Panc1 (cell line): ENCODE data around the gene SLC27A1. TPM values are rescaled to one million over a fixed set of nuclear protein-coding genes. Genes with fewer than 3 reads are reported as not detected.

Experiments used
- ATAC-seq: fragments of 200-7000 bp; cut with Tn5 transposase; 2 replicates; pipeline ENCODE4 v1.9.1; 2020; ENCODE audit warnings: mild to moderate bottlenecking, moderate library complexity
- BruUV-seq: library from RNA; stranded (reverse); fragments of 400-500 nt; replicated peaks from 2 replicates; lab custom pipeline; 2021; lab: Mats Ljungman, UMichigan
- CTCF ChIA-PET: fragments of 300-600 bp; sonication (Branson Sonifier 250); formaldehyde crosslinking; loops from one replicate; lab custom pipeline; 2022; ENCODE audit warnings: antibody characterized with exemption; lab: Charles Lee
- POLR2A ChIA-PET: fragments of 300-600 bp; sonication (Branson Sonifier 250); formaldehyde crosslinking; loops from one replicate; lab custom pipeline; 2022; ENCODE audit warnings: antibody characterized with exemption; lab: Charles Lee
- DNase-seq: peaks from one replicate; pipeline ENCODE4 v3.0.0-alpha.2; 2010; ENCODE audit warnings: low read depth, low spot score
- H3K27ac ChIP-seq: 2 replicates; pipeline ENCODE4 v1.5.1; 2011; ENCODE audit warnings: mild to moderate bottlenecking, low read length, inconsistent platforms
- H3K27me3 ChIP-seq: fragments of 200-500 bp; sonication (Bioruptor generic); 2 replicates; pipeline ENCODE4 v1.6.0; 2014; ENCODE audit warnings: low read length, inconsistent platforms; ENCODE audit not compliant: control insufficient read depth, insufficient read depth
- H3K36me3 ChIP-seq: fragments of 200-500 bp; sonication (Bioruptor generic); 2 replicates; pipeline ENCODE4 v1.5.1; 2014; ENCODE audit warnings: inconsistent platforms, mild to moderate bottlenecking, low read length, moderate library complexity; ENCODE audit not compliant: control insufficient read depth, insufficient read depth
- H3K4me1 ChIP-seq: 2 replicates; pipeline ENCODE4 v1.5.1; 2011; ENCODE audit warnings: inconsistent platforms, mild to moderate bottlenecking, low read length, moderate library complexity; ENCODE audit not compliant: control insufficient read depth, insufficient read depth
- H3K4me3 ChIP-seq, 2 experiments: 2 replicates each; pipeline ENCODE4 v1.5.1; 2011 to 2012; ENCODE audit warnings: low read depth in 2 of 2, low read length in 2 of 2, mild to moderate bottlenecking in 2 of 2, inconsistent platforms in 1 of 2, moderate library complexity in 1 of 2
- H3K9me3 ChIP-seq: fragments of 200-500 bp; sonication (Bioruptor generic); 2 replicates; pipeline ENCODE4 v1.5.1; 2014; ENCODE audit warnings: low read depth, mild to moderate bottlenecking, inconsistent platforms, low read length, moderate library complexity; ENCODE audit not compliant: control insufficient read depth, insufficient read depth
- POLR2AphosphoS5 ChIP-seq: IDR thresholded peaks from 2 replicates; pipeline ENCODE4 v1.6.1; 2012; ENCODE audit warnings: mild to moderate bottlenecking, low read depth, low read length, moderate library complexity
- SIN3A ChIP-seq: IDR thresholded peaks from 2 replicates; pipeline ENCODE4 v1.6.1; 2012; ENCODE audit warnings: low read depth, mild to moderate bottlenecking, low read length, moderate library complexity, borderline replicate concordance; ENCODE audit not compliant: insufficient read depth
- TCF7L2 ChIP-seq: IDR thresholded peaks from 2 replicates; pipeline ENCODE4 v1.6.1; 2011; ENCODE audit warnings: mild to moderate bottlenecking, low read depth, low read length, inconsistent platforms
- in situ Hi-C: cut with HindIII; loops from 2 replicates; pipeline ENCODE4 v1.10.0; 2016; ENCODE audit warnings: low sequenced_read_pairs, low pct_unique_long_range_greater_than_20kb
- intact Hi-C: fragments of 100-400 bp; cut with micrococcal nuclease; formaldehyde crosslinking; loops from one replicate; pipeline ENCODE4 v1.10.0; 2022; ENCODE audit not compliant: unreplicated experiment
- total RNA-seq: library from RNA; stranded (reverse); gene quantifications from one replicate; pipeline ENCODE4 v1.2.1, GENCODE V29; 2021; ENCODE audit not compliant: unreplicated experiment
- TF ChIP-seq, protein P1 (sequence below), 2 experiments: IDR thresholded peaks; 2 replicates each; pipeline ENCODE4 v1.6.1; 2011 to 2012; ENCODE audit warnings: low read depth in 2 of 2, control low read depth in 1 of 2, low read length in 1 of 2, mild to moderate bottlenecking in 1 of 2, moderate library complexity in 1 of 2; ENCODE audit not compliant: insufficient read depth in 1 of 2
- TF ChIP-seq, protein P2 (sequence below): fragments of 450-650 bp; IDR thresholded peaks from 2 replicates; pipeline ENCODE4 v1.5.1; 2017; ENCODE audit warnings: mild to moderate bottlenecking

The SLC27A1 gene
- total RNA-seq, 1 experiment from 2014 or later, result 5.4 TPM

DNA sequence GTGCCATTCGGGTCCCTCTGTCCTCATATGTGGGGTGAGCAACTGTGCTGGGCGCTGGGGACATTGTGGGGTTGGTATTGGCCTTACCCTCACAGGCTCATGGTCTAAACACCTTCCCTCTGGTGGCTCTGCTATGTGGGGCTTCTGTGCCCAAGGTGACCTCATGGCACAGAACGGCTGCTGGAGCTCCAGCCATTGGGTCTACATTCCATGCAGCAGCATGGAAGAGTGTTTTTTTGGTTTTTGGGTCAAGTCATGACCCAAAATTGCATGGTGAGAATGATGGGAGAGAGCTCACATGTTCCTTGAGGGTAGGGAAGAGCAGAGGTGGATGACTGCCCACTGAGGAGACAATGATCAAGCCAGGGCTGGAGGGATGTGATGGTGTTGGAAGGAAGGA is 58.3 kb downstream of the SLC27A1 start:
- POLR2A ChIA-PET, result no interaction called here
- TF ChIP-seq SIN3A, result no peak
- no peak for TF ChIP-seq TCF7L2
- TF ChIP-seq, protein P1, sequence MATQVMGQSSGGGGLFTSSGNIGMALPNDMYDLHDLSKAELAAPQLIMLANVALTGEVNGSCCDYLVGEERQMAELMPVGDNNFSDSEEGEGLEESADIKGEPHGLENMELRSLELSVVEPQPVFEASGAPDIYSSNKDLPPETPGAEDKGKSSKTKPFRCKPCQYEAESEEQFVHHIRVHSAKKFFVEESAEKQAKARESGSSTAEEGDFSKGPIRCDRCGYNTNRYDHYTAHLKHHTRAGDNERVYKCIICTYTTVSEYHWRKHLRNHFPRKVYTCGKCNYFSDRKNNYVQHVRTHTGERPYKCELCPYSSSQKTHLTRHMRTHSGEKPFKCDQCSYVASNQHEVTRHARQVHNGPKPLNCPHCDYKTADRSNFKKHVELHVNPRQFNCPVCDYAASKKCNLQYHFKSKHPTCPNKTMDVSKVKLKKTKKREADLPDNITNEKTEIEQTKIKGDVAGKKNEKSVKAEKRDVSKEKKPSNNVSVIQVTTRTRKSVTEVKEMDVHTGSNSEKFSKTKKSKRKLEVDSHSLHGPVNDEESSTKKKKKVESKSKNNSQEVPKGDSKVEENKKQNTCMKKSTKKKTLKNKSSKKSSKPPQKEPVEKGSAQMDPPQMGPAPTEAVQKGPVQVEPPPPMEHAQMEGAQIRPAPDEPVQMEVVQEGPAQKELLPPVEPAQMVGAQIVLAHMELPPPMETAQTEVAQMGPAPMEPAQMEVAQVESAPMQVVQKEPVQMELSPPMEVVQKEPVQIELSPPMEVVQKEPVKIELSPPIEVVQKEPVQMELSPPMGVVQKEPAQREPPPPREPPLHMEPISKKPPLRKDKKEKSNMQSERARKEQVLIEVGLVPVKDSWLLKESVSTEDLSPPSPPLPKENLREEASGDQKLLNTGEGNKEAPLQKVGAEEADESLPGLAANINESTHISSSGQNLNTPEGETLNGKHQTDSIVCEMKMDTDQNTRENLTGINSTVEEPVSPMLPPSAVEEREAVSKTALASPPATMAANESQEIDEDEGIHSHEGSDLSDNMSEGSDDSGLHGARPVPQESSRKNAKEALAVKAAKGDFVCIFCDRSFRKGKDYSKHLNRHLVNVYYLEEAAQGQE (IDR thresholded peaks at IDR 0.05; ENCODE audit: insufficient read depth in 1 of 2, low read depth in 2 of 2, low read length in 1 of 2), result no peak
- no peak for TF ChIP-seq POLR2AphosphoS5
- TF ChIP-seq, protein P2, sequence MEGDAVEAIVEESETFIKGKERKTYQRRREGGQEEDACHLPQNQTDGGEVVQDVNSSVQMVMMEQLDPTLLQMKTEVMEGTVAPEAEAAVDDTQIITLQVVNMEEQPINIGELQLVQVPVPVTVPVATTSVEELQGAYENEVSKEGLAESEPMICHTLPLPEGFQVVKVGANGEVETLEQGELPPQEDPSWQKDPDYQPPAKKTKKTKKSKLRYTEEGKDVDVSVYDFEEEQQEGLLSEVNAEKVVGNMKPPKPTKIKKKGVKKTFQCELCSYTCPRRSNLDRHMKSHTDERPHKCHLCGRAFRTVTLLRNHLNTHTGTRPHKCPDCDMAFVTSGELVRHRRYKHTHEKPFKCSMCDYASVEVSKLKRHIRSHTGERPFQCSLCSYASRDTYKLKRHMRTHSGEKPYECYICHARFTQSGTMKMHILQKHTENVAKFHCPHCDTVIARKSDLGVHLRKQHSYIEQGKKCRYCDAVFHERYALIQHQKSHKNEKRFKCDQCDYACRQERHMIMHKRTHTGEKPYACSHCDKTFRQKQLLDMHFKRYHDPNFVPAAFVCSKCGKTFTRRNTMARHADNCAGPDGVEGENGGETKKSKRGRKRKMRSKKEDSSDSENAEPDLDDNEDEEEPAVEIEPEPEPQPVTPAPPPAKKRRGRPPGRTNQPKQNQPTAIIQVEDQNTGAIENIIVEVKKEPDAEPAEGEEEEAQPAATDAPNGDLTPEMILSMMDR, result no peak
- no peak overlapping the region for H3K27ac ChIP-seq
- CTCF ChIA-PET, result no interaction called here
- intact Hi-C loops, result no loop called here
- H3K9me3 ChIP-seq, result no peaks in the 10 kb centered on the region
- DNase-seq (no peak), ATAC-seq (no peak)
- no peak overlapping the region for H3K4me3 ChIP-seq
- BruUV-seq, result no TSS peak
- no peaks in the 10 kb centered on the region for H3K36me3 ChIP-seq
- no peaks in the 10 kb centered on the region for H3K27me3 ChIP-seq
- in situ Hi-C loops, result no loop called here
- no peaks in the 10 kb centered on the region; the same call in 1 of the 2 replicates for H3K4me1 ChIP-seq

DNA sequence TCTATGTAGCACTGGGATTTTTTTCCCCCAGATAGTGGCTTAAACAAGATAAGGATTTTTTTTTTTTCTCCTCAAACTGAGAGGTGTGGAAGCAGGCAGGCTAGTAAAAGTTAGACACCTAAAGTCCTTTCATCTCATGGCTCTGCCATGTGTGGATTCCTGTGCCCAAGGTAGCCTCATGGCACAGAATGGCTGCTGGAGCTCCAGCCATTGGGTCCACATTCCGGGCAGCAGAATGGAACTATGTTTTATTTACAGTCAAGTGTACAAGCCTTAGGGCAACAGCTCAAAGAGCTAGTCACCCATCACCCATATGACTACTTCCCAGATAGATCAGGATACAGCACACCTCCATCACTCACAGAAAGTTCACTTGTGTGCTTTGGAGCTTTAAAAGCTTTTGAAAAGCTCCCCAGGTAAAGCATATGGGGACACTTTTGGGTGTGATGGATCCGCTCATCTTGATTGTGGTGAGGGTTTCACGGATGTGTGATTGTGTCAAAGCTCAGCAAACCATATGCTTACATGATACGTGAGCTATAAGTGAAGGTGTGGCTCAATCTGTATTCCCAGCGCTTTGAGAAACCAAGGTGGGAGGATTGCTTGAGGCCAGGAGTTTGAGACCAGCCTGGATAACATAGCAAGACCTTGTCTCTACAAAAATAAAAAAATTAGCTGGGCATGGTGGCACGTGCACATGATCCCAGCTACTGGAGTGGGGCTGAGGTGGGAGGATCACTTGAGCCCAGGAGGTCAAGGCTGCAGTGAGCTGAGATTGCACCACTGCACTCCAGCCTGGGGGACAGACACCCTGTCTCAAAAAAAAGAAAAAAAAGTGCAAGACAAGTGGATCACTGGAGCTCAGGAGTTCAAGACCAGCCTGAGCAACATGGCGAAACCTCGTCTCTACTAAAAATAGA is 59.2 kb downstream of the SLC27A1 start:
- no peaks in the 10 kb centered on the region; the same call in 1 of the 2 replicates for H3K4me1 ChIP-seq
- POLR2A ChIA-PET, result interaction anchor here (0.7 kb wide), 1 partner anchor 71 kb away, joined by 17 read pairs; no protein-coding TSS in a partner anchor
- DNase-seq (no peak), ATAC-seq (no peak)
- in situ Hi-C loops, result no loop called here
- intact Hi-C loops, result no loop called here
- H3K4me3 ChIP-seq, result no peak overlapping the region
- CTCF ChIA-PET, result interaction anchor here (0.6 kb wide), 1 partner anchor 106 kb away, joined by 4 read pairs; no protein-coding TSS in a partner anchor
- no peaks in the 10 kb centered on the region for H3K27me3 ChIP-seq
- H3K36me3 ChIP-seq, result no peaks in the 10 kb centered on the region
- no peak overlapping the region for H3K27ac ChIP-seq
- no peaks in the 10 kb centered on the region for H3K9me3 ChIP-seq
- BruUV-seq, result no TSS peak
- TF ChIP-seq, protein P1 (IDR thresholded peaks at IDR 0.05; ENCODE audit: insufficient read depth in 1 of 2, low read depth in 2 of 2, low read length in 1 of 2), result no peak
- TF ChIP-seq, protein P2, result no peak
- TF ChIP-seq SIN3A (no peak), POLR2AphosphoS5 (no peak), TCF7L2 (no peak)
